Right lung (tissue), 5 donors: ENCODE measurements around the gene CAMKK1. TPM values are rescaled to one million over a fixed set of nuclear protein-coding genes. Genes with fewer than 3 reads are reported as not detected.

Experiments used
- DNase-seq, 2 donors: peaks; one replicate each; pipeline ENCODE4 v3.0.0-alpha.2; 2013
- polyA plus RNA-seq, 5 donors: library from polyadenylated mRNA; unstranded; fragments of 120-200 nt; gene quantifications; one replicate each; pipeline versions ENCODE4 v1.2.1 to v1.2.3, GENCODE V29; 2013; ENCODE audit warnings: inconsistent platforms in 1 of 5, low replicate concordance in 1 of 5; ENCODE audit not compliant: insufficient read length in 5 of 5, insufficient read depth in 1 of 5

CAMKK1 gene
- polyA plus RNA-seq, 5 donors, result 2.5 to 4.7 (median 3.3) TPM

DNA sequence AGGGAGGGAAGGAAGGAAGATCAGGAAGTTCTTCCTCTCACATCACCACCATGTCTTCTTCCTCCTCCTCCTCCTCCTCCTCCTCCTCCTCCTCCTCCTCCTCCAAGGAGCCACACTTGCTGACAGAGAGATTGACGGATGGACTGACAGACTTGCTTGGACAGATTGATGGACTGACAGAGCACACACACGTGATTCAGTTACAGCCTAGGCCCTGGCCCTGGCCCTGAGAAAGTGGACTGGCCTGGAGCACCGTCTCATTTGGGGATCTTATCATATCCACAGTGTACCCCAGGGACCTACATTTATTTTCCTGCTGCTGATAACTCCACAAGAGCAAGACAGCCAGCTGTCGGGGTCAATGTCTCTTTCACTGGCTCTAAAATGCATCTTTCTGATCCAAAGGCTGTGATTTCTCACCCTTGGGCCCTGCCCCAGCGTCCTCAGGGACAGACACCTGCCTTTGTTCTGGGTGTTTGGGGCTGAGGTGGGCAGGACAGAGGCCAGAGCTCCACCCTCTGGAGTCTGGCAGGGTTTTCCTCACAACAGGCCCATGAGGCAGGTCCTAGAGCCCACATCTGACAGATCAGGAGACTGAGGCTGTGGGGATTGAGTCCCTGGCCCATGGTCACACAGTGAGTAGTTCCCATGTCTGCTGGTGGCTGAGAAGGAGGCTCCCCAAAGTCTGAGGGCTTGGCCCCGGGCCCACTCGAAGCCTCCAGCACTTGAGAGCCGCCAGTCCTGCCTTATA lies 25.7 kb upstream of the CAMKK1 start:
- DNase-seq, result no peak

DNA sequence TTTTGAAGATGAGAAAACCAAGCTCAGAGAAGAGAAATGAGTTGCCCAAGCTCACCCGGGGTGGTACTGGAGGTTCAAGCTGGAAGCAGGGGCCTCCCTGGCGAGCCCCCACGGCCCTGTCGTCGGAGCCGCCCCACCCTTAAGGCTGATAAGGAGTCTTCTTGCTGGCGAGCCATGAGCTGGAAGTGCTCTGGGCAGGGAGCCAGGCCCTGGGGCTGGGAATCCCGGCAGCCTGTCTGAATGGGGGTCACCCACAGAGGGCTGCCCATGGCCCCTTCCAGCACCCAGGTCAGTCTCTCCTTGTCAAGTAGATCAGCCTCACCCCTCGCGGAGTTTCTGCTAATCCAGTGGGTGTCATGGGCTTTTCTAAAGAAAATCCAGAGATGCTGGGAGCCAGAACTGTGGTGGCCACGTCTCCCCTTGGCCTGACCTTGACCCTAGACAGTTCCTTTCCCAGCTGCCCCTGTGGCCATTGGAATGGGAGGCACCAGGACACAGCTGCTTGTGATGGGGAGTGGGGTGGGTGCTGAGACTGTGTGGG lies 24.6 kb upstream of the CAMKK1 start:
- peak; percentile 62 to 63 for DNase-seq

GRCh38 chr17:3916825-3917224 lies 24.0 kb upstream of the CAMKK1 start:
- DNase-seq, result no peak

- no peak for DNase-seq
Measured at GRCh38 chr17:3915995-3916696, 23.3 kb upstream of the CAMKK1 start, which contains the start of gene P2RX1. P2RX1 (minus strand) TSS chr17:3916465; CDS start chr17:3916225, 240 bp downstream.

GRCh38 chr17:3915581-3915994 lies 22.7 kb upstream of the CAMKK1 start:
- DNase-seq, result no peak

DNA sequence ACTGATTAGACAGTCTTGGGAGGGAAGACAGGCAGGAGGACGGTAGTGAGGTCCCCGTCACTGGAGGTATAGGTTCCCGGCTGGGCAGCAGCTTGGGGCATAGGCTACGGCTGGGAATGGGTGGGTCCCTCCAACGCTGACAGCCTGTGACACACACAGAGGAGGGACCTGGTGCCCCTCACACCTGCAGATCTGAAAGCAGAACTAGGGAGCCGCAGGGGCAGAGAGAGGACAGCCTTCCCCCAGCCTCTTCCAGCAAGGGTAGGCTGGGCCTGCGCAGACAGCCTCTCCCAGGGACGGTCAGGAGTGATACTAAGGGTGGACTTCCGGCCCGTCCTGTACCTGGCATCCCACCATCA lies 21.4 kb upstream of the CAMKK1 start:
- DNase-seq, result no peak

DNA sequence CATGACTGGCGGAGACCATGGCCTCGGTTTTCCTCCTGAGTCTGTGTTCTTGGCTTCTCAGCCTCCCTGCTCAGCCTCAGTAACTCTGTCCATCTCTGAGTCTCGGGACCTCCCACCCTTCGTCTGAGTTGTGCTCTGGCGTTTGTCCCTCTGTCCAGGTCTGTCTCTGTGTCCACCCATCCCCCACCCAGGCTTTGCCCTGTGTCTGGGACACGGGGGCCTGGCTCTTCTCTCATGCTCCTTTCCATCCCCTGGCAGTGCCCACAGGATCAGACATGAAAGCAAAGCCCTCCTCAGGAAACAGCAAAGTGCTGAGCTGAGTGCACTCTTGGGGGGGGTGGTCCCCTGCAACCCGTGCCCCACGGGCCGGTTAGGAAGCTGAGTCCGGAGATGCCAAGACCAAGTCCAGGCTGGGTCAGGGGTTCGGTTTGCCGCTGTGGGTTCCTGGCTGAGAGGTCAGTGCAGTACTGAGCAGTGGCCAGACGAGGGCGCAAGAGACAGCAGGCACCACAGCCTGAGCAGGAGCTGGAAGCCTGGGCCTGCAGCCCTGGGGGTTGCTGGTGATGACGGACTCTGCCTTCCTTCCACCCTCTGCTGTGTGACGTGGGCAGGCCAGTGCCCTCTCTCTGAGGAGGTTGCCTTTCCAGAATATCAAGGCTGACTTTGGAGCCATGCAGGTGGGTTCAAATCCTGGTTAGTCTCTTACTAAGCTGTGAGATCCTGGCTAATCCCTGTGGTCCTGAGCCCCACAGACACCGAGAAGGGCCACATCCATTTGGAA lies 20.9 kb upstream of the CAMKK1 start:
- DNase-seq, result peak in 1 of 2 donors; percentile 63

- DNase-seq, result no peak
Measured at GRCh38 chr17:3912827-3913226, 20.0 kb upstream of the CAMKK1 start.

- peak in 1 of 2 donors; percentile 62 for DNase-seq
Measured at GRCh38 chr17:3911271-3912053, 18.6 kb upstream of the CAMKK1 start.

DNA sequence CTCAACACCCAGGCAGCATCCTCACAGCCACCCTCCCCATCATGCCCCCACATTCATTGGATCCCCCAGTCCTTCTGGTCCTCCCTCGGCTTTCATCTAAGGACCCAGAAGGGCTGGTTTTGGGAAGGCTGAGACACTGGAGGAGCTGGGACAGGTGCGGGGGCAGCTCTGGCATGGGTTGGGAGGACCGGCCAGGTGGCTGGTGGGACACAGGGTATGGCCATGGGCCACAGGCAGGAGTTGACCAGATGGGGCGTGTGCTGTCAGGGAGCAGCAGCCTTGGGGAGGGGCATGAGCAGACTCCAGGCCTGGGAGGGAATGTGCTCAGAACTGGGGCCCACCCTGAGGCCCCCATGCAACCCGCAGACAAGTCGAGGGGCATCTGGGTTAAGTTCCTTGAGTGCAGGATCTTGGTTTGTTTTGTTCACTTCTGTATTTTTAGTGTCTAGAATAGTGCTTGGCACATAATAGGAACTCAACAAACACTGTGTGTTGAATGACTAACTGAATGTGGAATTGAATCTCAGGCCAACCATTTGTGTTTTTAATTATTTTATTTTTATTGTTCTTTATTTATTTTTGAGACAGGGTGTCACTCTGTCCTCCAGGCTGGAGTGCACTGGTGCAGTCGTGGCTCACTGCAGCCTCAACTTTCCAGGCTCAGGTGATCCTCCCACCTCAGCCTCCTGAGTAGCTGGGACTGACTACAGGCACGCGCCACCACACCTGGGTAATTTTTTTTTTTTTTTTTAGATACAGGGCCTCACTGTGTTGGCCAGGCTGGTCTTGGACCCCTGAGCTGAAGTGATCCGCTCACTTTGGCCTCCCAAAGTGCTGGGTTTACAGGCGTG lies 17.8 kb upstream of the CAMKK1 start:
- no peak for DNase-seq

GRCh38 chr17:3909257-3909656 lies 16.4 kb upstream of the CAMKK1 start:
- DNase-seq, result no peak

DNA sequence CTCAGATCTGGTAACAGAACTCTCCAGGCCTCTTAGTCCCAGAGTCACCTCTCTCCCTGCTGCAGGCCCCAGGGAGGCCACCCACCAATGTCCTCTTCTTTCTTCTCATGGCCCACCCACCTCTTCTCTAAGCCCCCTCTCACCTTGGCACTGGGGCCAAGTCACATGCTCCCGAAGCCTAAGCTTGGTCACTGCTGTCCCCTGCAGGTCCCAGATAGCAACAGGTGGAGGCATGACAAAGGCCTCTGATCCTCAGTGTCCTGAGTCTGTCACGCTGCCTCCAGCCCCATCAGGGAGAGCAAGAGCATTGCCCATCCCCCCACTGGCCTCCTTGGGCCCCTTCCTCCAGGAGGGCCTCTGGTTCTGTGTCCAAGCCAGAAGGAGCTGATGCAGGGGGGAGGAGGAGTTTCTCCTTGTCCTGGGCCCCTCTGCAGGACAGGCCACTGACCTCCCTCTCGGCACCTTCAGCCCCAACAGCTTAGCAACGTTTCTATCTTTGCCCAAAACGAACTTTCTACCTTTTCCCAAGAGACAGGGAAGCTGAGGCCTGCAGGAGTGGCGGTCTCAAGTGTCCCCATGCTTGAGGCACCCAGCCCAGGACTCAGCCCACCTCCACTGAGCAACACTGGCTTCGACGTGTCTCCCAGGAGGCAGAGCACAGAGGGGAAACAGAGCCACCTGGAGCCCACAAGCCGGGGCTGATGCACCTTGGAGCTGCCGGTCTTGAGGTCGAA lies 14.8 kb upstream of the CAMKK1 start:
- no peak for DNase-seq

GRCh38 chr17:3906881-3907280 lies 14.0 kb upstream of the CAMKK1 start:
- no peak for DNase-seq

DNA sequence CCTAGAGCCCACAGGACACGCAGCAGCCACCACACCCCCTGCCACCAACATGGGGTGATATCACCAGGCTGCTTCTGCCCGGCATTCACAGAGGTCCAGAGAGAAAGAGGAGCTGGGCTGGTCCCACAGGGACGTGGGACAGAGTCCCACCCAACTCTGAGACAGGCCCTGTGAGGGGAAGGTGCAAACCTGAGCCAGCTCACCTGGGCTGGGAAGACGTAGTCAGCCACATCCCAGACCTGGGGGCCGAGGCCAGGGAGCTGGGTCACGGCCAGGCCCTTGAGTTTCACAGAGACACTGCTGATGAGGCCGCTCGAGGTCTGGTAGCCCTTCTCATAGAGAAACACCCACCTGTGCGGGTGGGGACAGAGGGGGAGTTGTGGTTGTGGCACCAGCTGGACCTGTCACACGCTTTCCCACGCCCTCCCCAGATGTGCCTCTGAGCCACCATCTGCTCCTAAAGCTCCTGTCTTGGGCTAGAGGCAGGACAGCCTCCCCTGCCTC lies 12.2 kb upstream of the CAMKK1 start:
- DNase-seq, result no peak

DNA sequence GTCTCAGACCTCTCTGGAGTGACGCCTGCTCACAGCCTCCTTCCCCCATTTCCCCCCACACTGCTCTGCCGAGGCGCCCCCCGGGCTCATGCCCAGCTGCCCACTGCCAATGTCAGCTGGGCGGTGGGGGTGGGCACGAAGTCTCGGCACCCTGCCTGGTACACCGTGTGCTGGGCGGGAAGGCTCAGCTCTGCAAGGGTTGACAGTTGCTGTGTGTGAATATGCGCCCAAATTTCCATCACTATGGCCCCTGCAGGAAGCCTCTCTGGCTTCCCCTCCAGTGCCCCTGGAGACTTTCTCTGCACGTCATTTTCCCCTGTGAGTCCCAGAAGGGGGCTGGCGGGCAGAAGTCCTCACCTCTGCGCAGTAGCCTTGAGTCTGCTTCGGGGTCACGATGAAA lies 11.6 kb upstream of the CAMKK1 start:
- no peak for DNase-seq

DNA sequence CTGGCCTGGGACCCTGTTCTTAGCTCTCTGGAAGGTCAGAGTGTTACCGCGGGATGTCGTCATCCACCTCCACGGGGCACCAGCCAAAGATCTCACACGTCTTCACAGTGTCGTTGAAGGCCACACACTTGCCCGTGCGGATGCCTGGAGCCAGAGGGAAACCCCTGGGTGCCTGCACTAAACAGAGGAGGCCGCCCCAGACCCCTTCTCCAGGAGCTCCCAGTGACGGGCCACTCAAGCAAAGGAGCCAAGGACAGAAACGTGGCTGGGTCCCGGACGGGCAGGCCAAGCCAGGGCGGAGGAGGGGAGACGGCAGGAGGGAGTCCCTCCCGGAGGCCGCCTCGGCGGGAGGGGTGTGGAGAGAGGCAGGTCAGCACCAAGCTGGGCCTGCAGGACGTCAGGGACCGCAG lies 11.0 kb upstream of the CAMKK1 start:
- no peak for DNase-seq

DNA sequence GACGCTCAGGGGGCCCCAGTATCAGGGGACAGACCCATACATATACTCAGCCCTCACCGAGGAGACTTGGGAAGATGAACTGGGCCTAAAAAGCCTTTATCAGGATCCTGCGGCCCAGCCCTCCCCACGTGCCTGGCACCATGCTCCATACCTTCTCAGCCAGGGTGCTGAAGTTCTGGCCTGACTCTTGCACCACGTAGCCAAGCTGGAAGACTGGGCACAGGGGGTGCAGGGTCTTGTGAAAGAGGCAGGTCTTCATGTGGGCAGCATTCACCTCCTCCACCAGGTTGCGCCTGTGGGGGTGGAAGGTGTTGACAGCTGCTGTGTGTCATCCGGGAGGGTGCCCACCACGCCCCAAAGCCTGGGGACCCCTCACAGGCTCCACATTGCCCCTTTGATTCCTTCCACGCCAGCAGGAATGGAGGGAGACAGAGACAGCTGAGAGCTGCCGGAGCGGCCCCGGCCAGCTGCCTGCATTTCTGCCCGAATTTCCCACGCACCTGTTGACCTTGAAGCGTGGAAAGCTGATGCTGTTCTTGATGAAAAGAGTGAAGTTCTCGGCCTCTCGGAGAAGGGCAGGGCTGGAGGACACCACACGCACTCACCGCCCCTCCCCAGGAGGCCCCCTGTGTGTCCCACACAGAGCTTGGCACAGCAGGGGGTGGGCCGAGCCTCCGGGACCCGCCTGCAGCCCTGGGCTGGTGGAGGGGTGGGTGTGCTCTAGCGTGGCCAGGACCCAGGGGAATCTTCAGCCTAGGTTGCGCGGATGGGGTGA lies 10.4 kb upstream of the CAMKK1 start:
- no peak for DNase-seq

- no peak for DNase-seq
Measured at GRCh38 chr17:3900646-3901045, 7.8 kb upstream of the CAMKK1 start.

DNA sequence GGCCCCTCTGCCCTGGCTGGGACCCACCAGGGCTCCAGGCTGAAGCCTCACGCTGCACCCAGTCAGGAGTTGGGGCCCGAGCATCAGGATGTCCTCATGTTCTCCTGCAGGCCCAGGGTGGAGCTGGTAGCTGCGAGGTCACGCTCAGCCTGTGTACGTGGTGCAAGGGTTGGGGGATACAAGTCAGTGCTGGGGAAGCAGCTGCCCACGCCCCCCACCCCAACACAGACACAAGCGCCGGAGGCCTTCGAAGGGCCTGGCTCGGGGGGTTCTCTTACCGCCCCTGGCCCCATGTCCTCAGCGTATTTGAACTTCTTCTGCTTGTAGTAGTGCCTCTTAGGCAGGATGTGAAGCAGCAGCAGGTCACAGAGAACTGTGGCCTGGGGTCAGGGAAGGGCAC lies 4.9 kb upstream of the CAMKK1 start:
- no peak for DNase-seq
